Stimulated activated naive CD4-positive, alpha-beta T cell (primary cell): ENCODE results near the gene PARP6.
"Not testable (repeated sequence)": the region's sequence is repeated elsewhere in the genome, so short reads cannot be mapped to it uniquely, and the experiment has no call there.

Source experiments
- DNase-seq, 6 experiments: peaks; one replicate each; lab custom pipeline; 2025; lab: John Stamatoyannopoulos, UW

The PARP6 gene

DNA sequence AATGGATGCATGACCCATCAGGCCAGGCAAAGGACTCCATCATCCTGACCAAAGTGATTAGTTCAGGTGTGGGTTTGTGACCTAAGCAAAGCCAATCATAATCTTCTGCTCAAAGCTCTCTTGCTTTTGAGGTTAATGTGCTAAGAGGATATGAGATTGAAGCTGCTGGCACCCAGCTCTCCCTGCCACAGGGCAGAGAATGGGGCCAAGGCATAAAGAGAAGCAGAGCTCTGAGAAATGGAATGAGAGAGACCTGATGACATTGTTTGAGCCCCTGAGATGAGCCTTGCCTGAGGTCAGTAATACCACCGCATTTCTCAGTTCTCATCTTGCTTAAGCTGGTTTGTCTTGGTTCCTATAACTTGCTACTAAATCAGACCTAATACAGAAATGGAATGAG is 6.4 kb upstream of the PARP6 start:
- DNase-seq = no peak

GRCh38 chr15:72276326-72276700 is 4.0 kb upstream of the PARP6 start:
- DNase-seq = no peak

DNA sequence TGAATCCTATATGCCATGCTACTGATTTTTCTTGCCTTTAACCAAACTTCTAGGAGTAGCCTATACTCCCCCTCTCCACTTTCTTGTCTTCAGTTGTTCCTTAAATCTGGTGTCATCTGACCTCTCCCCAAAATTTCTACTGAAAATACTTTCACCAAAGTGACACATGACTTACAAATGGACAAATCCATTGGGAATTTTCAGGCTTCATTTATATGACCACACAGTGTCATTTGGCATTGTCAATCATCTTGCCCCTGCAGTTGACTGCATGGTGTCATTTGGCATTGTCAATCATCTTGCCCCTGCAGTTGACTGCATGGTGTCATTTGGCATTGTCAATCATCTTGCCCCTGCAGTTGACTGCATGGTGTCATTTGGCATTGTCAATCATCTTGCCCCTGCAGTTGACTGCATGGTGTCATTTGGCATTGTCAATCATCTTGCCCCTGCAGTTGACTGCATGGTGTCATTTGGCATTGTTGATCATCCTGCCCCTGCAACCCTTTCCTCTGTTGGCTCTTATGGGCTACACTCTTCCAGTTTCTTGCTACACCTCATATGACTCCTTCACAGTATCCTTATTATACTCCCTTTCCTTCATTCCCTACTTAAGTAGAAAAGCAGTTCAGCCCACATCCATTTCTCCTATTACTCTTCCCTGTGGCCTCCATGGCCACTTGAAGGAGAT is 3.4 kb upstream of the PARP6 start:
- not testable (repeated sequence) for DNase-seq

DNA sequence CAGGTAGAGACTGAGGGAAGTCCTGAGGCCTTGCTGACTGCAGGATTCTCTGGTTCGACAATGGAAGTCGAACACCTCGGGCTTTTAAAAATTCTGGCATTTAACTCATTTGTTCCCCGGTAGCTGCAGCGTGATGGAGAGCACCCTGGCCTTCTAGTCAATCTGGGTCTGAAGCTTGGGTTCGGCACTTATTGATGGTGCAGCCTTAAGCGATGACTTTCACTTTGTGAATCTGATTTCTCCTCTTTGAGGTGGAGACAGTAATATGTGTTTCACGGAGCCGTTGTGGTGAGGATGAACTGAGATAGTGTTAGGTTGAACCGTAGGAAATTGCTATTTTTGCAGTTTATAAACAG is 621 bp upstream of the PARP6 start:
- no peak for DNase-seq

DNA sequence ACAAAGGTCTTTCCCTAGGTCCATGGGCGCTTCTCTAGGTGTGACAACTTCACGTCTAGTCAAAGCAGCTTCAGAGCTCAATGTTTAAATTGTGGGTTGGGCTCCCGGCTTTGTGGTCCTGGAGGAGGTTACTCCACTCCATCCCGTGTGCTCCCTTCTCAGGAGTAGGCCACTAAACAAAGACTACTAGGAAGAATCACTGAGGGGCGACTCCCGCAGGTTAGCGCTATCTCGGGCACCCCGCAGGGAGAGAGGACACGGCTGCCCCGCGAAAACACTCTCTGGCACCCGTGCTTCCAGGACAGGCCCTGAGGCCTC is 500 bp downstream of the PARP6 start:
- peak in 1 of 6 experiments; percentile 25 for DNase-seq

- no peak for DNase-seq
These were observed 1.1 kb downstream of the PARP6 start for GRCh38 chr15:72271221-72271620.

GRCh38 chr15:72269739-72270138 is 2.6 kb downstream of the PARP6 start:
- DNase-seq = no peak

GRCh38 chr15:72265031-72265430 is 7.3 kb downstream of the PARP6 start:
- no peak for DNase-seq

DNA sequence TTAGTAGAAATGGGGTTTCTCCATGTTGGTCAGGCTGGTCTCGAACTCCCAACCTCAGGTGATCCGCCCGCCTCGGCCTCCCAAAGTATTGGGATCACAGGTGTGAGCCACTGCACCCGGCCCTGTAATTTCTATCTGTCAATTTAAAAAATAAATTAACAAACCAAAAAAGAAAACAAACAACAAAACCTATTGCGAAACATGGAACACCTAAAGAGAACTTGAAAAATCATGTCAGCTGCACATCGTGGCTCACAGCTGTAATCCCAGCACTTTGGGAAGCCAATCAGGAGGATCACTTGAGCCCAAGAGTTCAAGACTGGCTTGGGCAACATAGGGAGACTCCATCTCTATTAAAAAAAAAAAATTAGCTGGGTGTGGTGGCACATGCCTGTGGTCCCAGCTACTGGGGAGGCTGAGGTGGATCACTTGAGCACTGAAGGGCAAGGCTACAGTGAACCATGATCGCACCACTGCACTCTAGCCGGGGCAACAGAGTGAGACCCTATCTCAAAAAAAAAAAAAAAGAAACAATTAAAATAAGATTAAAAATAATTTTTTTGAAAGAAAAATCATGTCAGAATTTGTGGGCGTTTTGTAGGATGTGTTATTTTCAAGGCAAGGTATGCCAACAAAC is 19.6 kb downstream of the PARP6 start:
- DNase-seq = no peak

DNA sequence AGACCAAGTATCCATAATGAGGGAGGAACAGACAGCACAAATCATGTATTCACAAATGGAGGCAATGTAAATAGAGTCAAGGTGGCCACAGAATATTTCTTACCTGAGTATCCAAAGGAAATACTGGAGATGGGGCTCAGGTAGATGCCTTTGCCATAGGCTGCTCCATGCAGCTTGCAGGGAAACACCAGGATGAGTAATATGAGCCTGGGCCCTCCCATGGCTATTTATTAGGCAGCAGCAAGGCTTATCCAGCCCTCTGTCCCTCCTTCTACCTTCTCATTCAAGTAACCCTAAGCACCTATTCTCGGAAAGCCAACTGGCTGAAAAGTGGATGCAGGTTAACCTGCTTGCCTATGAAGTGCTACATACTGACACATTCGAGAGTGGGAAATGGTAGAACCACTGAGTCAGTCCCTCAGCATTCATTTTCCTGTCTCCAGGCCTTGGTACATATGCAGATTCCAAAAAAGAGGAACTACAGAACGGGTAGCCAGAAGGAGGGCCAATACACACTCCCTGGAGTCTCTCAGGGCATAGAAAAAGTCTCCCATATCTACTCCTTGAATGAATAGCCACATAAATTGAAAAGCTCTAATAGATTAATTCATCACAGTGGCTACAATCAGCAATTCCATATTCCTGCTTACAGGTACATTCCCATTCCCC is 23.1 kb downstream of the PARP6 start:
- DNase-seq = no peak

DNA sequence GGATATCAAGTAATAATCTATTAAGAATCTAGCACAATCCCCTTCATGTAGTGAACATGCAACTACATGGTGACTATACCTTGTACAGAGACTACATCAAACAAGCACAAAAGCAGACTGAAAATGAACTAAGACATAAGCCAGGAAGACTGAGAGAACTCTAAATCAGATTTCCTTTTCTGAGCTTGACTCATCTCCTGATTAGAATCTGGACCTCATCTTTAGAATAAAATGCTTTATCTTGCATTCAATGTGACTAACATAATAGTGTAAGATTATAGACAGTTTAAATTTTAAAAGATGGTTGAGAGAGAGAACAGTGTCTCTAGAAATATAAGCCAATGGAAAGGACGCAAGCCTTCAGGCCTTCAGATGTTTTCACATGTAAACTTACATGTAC is 23.8 kb downstream of the PARP6 start:
- no peak for DNase-seq

GRCh38 chr15:72242775-72243370 is 29.5 kb downstream of the PARP6 start:
- DNase-seq = no peak

DNA sequence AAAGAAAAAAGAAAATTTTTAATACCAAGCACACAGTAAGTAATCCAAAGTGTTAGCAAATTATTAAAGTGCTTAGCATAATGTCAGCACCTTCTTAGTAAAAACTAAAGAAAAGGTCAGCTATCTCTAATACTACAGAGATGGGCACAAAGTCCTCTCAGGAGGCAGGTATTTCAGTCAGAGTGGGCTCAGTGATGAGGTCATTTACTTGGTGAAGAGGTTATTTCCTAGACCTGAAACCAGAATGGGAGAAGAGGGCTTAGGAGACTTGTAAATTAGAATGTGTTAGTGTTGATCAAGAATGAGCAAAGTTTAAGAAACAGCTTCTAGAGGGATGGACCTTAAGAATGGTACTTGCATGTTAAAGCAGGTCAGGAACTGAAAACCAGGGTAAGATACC is 32.7 kb downstream of the PARP6 start:
- no peak for DNase-seq

- no peak for DNase-seq
These were observed 33.8 kb downstream of the PARP6 start for GRCh38 chr15:72238586-72238985.

- no peak for DNase-seq
These were observed 34.5 kb downstream of the PARP6 start for GRCh38 chr15:72237853-72238224.

DNA sequence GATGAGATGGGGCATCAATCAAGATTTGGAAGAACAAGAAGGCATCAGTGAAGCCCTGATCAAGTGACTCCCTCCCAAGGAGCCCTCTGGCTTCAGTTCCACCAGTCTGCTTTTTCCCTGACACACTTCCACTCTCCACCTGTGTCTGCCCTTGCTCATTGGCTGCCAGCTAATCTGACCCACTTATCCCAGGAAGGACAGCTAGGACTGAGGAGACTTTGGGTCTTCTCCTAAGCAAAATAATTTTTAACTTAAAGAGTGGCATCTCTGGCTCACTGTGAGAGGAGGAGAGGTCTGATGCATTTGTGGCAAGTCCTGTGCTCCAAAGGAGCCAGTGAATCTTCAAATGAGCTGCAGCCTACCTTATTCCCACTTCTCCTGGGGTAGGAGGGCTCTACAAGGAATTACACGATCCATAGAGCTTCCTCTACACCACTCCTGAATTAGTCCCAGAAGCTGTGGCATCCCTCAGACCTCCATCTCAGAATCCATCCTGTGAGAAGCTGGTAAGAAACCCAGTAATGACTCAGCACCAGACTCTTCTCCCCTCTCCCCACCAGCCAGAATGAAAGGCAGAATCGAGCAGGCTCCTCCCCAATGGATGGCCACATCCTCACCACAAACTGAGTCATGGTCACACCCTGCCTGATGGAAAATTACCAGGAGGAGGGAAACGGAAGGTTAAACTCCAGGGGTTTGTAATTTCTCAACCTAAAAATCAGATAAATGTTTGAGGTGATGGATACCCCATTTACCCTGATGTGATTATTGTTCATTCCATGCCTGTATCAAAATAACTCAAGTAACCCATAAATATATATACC is 35.1 kb downstream of the PARP6 start:
- DNase-seq = no peak

DNA sequence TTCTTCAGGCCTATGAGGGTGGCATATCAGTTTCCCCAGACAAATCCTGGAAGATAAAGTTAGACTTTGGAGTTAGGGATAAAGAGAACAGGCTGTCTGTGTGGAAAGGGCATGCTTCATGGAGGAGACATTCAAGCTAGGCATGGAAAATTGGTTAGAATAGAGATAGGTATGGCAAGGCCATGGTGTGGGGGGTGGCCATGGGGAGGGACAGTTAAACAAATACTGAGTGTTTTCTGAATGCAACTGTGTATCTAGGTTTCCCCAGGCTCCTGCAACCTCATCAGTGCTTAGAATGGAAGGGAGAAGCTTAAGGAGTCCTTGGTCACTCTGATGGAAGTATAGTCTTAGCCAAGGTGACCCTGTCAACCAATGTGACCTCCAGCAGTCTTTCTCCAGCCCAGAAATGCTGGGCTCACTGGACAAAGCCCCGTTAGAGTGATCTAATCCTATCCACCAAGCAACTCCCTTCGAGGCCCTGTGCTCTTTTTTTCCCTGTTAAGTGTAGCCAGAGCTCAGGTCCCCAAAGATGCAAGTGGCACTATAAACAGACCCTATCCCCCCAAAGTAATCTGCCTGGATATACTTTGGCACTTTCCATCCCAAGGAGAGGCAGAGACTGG is 35.9 kb downstream of the PARP6 start:
- DNase-seq = no peak

DNA sequence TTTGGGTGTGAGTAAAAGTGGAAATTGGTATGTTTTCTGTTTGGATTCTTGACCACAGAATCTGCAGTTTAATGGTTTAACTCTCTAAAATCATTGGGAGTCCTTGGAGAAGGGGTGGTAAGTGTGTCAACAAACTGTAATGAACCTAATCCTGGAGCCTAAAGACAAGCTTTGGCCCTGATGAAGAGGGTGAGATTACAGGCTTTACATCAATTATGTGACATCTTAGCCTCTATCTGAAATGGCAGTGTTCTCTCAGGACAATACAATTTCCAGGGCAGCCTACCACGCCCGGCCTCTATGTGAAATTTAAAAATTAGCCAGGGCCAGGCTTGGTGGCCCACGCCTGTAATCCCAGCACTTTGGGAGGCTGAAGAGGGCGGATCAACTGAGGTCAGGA is 37.1 kb downstream of the PARP6 start:
- DNase-seq = no peak

DNA sequence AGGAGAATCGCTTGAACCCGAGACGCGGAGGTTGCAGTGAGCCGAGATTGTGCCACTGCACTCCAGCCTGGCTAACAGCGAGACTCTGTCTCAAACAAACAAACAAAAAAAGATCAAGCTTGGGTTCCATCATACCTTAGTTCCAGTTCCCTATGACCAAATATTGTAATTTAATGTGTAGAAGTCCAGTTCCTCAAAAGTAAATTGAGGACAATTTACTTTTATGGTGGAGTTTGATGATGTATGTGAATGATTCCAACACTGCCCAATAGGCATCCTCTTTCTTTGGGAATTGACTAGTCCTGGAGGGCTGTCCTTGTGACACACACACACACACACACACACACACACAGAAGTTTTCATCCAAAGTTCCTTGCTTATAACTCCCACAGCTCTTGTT is 38.6 kb downstream of the PARP6 start:
- DNase-seq = no peak

GRCh38 chr15:72231833-72232478 is 40.4 kb downstream of the PARP6 start:
- peak; percentile 24 to 77 (median 66) for DNase-seq

GRCh38 chr15:72231066-72231832 is 41.1 kb downstream of the PARP6 start, which contains the start of gene PKM:
Gene PKM (minus strand): TSS chr15:72231190. CDS start chr15:72219097, 12,093 bp downstream.
- peak; percentile 80 to 90 (median 88) for DNase-seq
